GM04504 (cell line): ENCODE results near the gene UNC5C.

Experiments used
- DNase-seq: peaks from one replicate; pipeline ENCODE4 v3.0.0-alpha.2; 2012; ENCODE audit warnings: low read depth

UNC5C gene

GRCh38 chr4:95546221-95546620, 2.6 kb downstream of the UNC5C start:
- DNase-seq: no peak

- no peak for DNase-seq
Measured at GRCh38 chr4:95545546-95545945, 3.2 kb downstream of the UNC5C start.

GRCh38 chr4:95544113-95545103, 4.4 kb downstream of the UNC5C start:
- DNase-seq: no peak

- no peak for DNase-seq
Measured at GRCh38 chr4:95541889-95542607, 6.7 kb downstream of the UNC5C start.

- DNase-seq: no peak
Measured at GRCh38 chr4:95541094-95541493, 7.7 kb downstream of the UNC5C start.

- DNase-seq: no peak
Measured at GRCh38 chr4:95540227-95540626, 8.5 kb downstream of the UNC5C start.

GRCh38 chr4:95539106-95539505, 9.7 kb downstream of the UNC5C start:
- no peak for DNase-seq

GRCh38 chr4:95537863-95538488, 10.8 kb downstream of the UNC5C start:
- no peak for DNase-seq

- DNase-seq: no peak
Measured at GRCh38 chr4:95537191-95537590, 11.6 kb downstream of the UNC5C start.

- no peak for DNase-seq
Measured at GRCh38 chr4:95536650-95537049, 12.1 kb downstream of the UNC5C start.

GRCh38 chr4:95535180-95535579, 13.6 kb downstream of the UNC5C start:
- no peak for DNase-seq

- no peak for DNase-seq
Measured at GRCh38 chr4:95534032-95534431, 14.7 kb downstream of the UNC5C start.

- DNase-seq: no peak
Measured at GRCh38 chr4:95533254-95533653, 15.5 kb downstream of the UNC5C start.

- DNase-seq: no peak
Measured at GRCh38 chr4:95532305-95532704, 16.5 kb downstream of the UNC5C start.

- no peak for DNase-seq
Measured at GRCh38 chr4:95531141-95531540, 17.6 kb downstream of the UNC5C start.

GRCh38 chr4:95529946-95530345, 18.8 kb downstream of the UNC5C start:
- DNase-seq: no peak

GRCh38 chr4:95528388-95528948, 20.3 kb downstream of the UNC5C start:
- no peak for DNase-seq

GRCh38 chr4:95526075-95526474, 22.7 kb downstream of the UNC5C start:
- DNase-seq: no peak

- no peak for DNase-seq
Measured at GRCh38 chr4:95524729-95525128, 24.0 kb downstream of the UNC5C start.

- no peak for DNase-seq
Measured at GRCh38 chr4:95524184-95524583, 24.6 kb downstream of the UNC5C start.

GRCh38 chr4:95522682-95523530, 25.9 kb downstream of the UNC5C start:
- no peak for DNase-seq
